ENCODE results near the gene SMIM13.

Gene SMIM13

GRCh38 chr6:11161031-11161956 lies 67.7 kb downstream of the SMIM13 start:
- no peak for DNase-seq

DNA sequence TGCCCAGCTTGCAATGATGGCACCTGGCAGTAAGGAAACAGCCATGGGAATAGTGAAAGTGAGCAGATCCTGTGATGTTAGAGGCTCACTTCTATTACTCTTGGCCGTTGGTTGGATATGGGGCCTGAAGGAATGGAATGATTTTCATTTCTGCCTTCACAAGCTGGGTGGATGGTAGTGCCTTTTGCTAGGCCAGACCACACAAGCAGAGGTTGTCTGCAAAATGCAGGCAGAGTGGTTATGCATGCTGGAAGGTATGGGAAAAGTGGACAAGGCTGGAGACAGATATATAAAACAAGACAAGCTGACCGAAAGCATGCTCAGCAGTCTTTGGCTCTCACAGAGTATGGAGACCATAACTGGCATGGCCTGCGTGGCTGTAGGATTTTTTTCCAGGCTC lies 68.6 kb downstream of the SMIM13 start:
- DNase-seq = no peak

GRCh38 chr6:11163932-11164331 lies 70.3 kb downstream of the SMIM13 start:
- DNase-seq = no peak

GRCh38 chr6:11164717-11165646 lies 71.3 kb downstream of the SMIM13 start:
- peak; percentile 14 for DNase-seq

DNA sequence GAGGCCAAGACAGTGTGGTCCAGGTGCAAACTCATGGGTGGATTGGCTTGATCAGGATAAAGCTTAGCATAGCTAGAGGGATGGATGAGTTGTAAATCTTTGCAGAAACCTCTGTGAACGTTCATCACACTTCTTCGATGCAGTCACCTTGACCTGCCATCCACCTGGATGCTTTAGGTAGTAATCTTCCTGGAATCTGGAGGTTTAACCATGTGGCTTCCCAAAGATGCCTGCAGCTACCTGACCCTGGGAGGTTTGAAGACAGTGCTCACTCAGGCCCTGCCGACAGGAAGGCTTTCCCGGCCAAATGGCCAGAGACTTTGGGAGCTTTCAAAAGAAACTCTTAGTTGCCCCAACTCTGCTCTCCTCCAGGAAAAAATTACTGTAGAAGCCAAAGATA lies 73.3 kb downstream of the SMIM13 start:
- DNase-seq = no peak

DNA sequence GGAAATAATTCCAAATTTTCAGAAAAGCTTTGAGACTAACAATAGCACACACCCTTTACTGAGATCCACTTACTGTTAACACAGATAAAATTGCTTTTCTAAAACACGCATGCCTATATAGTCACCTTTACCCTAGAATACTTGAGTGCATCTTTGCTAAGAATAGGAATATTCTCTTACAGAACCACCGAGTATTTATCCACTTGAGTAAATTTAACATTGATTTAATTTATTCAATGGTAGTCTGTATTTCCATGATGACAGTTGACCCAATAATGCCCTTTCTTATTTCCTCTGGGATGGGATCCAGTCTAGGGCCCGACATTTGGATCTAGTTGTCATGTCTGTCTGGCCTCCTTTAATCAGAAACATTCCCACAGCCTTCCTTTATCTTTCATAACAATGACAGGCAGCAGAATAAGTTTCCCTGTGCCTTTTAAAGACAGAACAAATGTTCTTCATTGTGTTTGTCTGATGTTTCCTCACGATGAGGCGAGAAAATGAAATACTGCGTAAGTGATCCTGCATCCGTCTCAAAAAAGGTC lies 74.5 kb downstream of the SMIM13 start:
- no peak for DNase-seq

GRCh38 chr6:11171952-11172351 lies 78.3 kb downstream of the SMIM13 start:
- DNase-seq = no peak

DNA sequence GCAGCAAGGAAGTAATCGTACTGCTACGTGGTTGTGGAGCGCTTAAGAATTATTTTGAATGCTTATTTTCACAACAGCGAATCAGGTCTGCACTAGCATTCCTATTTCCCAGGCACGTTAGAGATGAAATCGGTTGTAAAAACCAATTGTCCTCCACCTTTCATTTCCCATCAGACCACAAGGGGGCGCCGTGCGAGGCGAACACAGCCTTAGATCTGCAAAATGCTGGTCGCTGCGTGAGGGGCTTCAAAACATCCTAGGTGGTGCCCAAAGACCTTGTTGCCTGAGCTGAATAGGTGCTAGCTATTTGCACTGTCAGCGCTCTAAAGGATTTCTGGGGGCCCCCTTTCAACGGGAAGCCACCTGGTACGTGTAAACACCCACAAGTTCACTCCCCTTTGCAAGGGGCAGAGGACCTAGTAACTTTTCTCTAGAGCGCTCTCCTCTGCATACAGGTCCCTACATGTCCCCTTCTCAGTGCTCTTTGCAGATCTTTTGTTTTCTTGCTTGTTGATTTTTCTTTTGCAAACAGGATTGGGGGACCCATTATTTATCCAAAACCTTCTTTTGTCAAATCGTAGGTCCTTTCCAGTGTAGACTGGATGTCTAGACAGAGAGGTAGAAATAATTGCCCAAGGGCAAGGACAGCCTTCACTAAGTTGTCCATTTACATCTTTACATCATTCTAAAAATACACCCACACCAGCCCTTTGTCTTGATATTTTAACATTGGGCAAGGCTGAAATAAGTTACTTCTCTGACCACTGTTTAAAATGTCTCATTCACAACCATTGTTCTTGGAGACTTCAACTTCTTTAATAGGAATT lies 79.1 kb downstream of the SMIM13 start:
- peak; percentile 40 for DNase-seq

GRCh38 chr6:11174242-11174611 lies 80.6 kb downstream of the SMIM13 start:
- DNase-seq = peak; percentile 71

DNA sequence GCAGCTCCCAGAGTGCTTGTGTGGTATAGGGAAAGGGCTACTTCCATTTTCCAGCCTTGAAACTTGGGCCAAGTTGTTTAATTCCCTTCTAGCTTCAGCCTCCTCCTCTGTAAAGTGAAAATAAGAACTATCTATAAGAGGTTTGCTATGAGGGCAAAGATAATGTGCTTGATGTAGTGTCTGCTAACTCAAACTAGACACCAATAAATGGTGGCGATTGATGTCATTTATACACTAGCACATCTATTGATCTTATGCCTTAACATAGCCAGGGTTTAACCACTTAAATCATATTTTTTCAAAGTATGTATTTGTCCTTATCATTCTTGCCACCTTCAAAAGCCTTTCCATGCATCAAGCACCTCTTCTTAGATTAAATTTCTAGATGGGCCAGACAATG lies 83.6 kb downstream of the SMIM13 start:
- DNase-seq = no peak

DNA sequence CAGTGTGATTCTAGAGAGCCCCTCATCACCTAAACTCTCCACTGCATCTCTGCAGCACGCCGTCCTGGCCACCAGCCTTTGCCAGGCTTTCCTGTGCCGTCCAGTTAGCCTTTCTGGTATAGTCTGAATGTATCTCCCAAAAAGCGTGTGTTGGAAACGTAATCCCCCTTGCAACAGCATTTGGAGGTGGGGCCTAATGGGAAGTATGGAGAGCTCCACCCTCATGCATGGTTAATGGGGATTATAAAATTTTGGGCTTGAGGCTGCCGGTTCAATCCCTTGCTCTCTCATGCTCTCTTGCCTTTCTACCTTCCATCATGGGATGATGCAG lies 85.4 kb downstream of the SMIM13 start:
- no peak for DNase-seq

- no peak for DNase-seq
Observed at GRCh38 chr6:11179419-11180202, 86.0 kb downstream of the SMIM13 start.

- no peak for DNase-seq
Observed at GRCh38 chr6:11181478-11182136, 88.0 kb downstream of the SMIM13 start.

GRCh38 chr6:11183761-11184362 lies 90.2 kb downstream of the SMIM13 start:
- DNase-seq = no peak

GRCh38 chr6:11185204-11185842 lies 91.7 kb downstream of the SMIM13 start:
- no peak for DNase-seq

DNA sequence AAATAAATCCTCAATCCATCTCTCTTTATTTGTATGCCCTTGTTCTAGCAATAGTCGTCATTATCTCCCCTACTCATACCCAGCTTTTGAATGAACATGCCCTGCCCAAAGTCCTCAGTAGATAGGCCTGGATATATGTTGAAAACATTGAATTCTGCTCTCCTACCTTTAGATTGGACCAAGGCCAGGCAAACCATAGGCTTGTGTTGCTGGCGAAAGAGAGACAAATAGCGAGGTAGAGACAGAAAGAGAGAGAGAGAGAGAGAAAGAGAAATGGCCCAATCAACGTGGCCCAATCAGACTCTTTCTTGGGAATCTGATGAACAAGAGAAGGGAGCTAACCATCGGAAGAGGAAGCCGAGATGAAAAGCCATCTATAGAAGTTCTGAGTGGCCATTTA lies 93.7 kb downstream of the SMIM13 start:
- DNase-seq = no peak
